Nephron progenitor cell (in vitro differentiated cells): ENCODE results near the gene TINAGL1.

ENCODE experiments used
- DNase-seq: peaks from one replicate; pipeline ENCODE4 v3.0.0; 2021
- H3K27ac Mint-ChIP-seq: 2 replicates; pipeline ENCODE4 v1.8.0; 2021; ENCODE audit warnings: mild to moderate bottlenecking, moderate library complexity, mixed read lengths
- H3K27me3 Mint-ChIP-seq: 2 replicates; pipeline ENCODE4 v1.8.0; 2021; ENCODE audit warnings: mild to moderate bottlenecking, low read depth, mixed read lengths; ENCODE audit not compliant: poor library complexity
- H3K36me3 Mint-ChIP-seq: 2 replicates; pipeline ENCODE4 v1.8.0; 2021; ENCODE audit warnings: low read depth, mixed read lengths
- H3K4me1 Mint-ChIP-seq: 2 replicates; pipeline ENCODE4 v1.8.0; 2021; ENCODE audit warnings: mixed read lengths
- H3K4me3 Mint-ChIP-seq: 2 replicates; pipeline ENCODE4 v1.8.0; 2021; ENCODE audit warnings: mild to moderate bottlenecking, moderate library complexity, mixed read lengths
- H3K9me3 Mint-ChIP-seq: 2 replicates; pipeline ENCODE4 v1.8.0; 2021; ENCODE audit warnings: mild to moderate bottlenecking, moderate library complexity, mixed read lengths
- TF ChIP-seq, protein P1 (sequence below): fragments of 200-600 bp; sonication (generic); IDR thresholded peaks from 2 replicates; pipeline ENCODE4 v1.5.0; 2021; ENCODE audit warnings: antibody characterized with exemption

Gene TINAGL1

DNA sequence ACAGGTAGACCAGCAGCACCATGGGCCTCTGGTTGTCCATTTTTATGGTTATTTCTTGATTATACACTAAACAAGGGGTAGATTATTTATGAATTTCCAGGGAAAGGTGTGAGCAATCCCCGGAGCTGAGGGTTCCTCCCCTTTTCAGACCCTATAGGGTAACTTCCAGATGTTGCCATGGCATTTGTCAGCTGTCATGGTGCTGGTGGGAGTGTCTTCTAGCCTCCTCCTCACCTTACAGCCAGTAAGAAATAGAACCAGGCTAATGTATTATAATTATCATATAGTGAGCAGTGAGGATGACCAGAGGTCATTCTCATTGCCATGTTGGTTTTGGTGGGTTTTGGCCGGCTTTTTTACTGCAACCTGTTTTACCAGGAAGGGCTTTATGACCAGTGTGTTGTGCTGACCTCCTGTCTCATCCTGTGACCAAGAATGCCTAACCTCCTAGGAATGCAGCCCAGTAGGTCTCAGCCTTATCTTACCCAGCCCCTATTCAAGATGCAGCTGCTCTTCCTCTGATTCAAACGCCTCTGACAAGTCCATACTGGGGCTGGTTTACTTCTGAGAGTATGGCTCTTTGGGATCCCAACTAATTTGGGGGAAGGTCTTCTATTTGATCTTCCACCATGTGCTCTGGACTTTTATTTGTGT is 13.5 kb upstream of the TINAGL1 start:
- Mint-ChIP-seq H3K27ac (no peak overlapping the region), H3K4me1 (peaks cover 12% of the 10 kb centered on the region), H3K36me3 (peaks cover 5% of the 10 kb centered on the region), H3K27me3 (peaks cover 25% of the 10 kb centered on the region), H3K9me3 (peaks cover 25% of the 10 kb centered on the region), H3K4me3 (no peak overlapping the region)
- TF ChIP-seq, protein P1, sequence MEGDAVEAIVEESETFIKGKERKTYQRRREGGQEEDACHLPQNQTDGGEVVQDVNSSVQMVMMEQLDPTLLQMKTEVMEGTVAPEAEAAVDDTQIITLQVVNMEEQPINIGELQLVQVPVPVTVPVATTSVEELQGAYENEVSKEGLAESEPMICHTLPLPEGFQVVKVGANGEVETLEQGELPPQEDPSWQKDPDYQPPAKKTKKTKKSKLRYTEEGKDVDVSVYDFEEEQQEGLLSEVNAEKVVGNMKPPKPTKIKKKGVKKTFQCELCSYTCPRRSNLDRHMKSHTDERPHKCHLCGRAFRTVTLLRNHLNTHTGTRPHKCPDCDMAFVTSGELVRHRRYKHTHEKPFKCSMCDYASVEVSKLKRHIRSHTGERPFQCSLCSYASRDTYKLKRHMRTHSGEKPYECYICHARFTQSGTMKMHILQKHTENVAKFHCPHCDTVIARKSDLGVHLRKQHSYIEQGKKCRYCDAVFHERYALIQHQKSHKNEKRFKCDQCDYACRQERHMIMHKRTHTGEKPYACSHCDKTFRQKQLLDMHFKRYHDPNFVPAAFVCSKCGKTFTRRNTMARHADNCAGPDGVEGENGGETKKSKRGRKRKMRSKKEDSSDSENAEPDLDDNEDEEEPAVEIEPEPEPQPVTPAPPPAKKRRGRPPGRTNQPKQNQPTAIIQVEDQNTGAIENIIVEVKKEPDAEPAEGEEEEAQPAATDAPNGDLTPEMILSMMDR = no peak
- DNase-seq = no peak

DNA sequence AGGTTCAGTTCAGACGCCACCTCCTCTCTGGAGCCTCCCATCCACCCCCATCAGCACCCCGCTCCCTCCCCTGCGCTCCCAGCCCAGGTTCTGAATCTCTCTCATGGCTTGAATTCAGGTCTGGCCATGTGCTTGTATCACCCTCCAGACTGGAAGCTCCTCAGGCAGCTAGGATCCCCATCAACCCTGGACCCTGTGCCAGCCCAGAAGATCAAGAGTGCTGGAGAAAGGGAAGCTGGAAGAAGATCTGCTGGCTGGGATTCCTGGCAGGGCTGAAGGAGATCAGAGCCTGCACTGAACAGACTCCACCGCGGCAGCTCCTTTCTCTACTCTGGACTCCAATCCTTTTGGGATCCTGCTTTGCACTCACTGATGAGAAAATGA is 11.7 kb upstream of the TINAGL1 start:
- Mint-ChIP-seq H3K4me3 (no peak overlapping the region), H3K27me3 (peaks cover 25% of the 10 kb centered on the region), H3K36me3 (no peaks in the 10 kb centered on the region), H3K9me3 (peaks cover 14% of the 10 kb centered on the region), H3K27ac (no peak overlapping the region), H3K4me1 (peaks cover 23% of the 10 kb centered on the region)
- DNase-seq = no peak
- TF ChIP-seq, protein P1 = no peak

DNA sequence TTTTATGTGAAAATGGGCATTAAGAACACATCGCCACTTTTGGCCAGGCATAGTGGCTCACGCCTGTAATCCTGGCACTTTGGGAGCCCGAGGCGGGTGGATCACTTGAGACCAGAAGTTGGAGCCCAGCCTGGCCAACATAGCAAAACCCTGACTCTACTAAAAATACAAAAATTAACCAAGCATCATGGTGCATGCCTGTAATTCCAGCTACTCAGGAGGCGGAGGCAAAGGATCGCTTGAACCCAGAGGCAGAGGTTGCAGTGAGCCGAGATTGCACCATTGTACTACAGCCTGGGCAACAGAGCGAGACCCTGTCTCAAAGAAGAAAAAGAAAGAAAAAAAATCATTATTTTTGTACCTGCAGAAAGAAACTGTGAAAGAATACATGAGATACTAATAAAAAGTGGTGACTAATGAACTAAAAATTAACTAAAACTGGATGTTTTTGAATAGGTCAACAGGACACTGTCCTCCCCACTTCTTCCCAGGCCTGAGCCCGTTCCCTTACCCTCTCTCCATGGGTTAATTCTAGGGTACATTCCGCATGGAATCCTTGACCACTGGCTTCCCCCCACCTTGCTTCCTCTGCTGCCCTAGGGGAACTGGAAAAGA is 8.3 kb upstream of the TINAGL1 start:
- TF ChIP-seq, protein P1 = no peak
- H3K4me1 Mint-ChIP-seq = peaks cover 17% of the 10 kb centered on the region

DNA sequence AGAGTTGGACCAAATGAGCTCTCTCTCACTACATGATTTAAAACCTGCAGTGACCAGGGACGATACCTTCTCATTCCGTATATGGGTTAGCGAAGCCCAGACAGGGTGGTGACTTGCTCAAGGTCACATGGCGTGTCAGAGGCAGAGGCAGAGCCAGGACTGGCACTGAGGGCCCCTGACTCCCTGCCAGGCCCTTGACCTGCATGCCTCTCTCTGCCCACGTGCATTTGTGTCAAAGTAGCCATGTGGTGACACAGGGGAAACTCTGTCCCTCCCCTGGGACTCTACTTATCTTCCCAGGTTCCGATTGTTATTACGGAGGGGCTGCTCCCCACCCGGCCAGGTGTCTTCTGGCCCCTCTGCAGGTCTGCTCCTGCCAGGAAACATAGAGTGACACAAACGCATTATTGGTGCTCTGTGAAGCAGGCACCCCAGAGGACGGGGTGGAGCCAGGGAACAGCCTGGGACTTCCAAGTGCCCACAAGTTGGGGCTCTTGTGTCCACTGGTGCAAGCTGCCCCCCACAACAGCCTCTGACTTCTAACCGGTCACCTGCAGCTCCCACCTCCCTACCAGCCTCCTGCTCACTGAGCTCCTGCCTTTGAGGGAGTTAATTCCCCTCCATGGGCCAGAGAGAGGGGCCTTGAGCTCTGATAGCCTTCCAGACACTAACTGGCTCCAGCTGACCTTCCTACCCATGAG is 7.3 kb upstream of the TINAGL1 start:
- no peaks in the 10 kb centered on the region for H3K9me3 Mint-ChIP-seq
- H3K4me3 Mint-ChIP-seq = no peak overlapping the region
- peaks cover 16% of the 10 kb centered on the region for H3K4me1 Mint-ChIP-seq
- H3K27me3 Mint-ChIP-seq = peaks cover 43% of the 10 kb centered on the region
- no peak overlapping the region for H3K27ac Mint-ChIP-seq
- TF ChIP-seq, protein P1 = no peak
- H3K36me3 Mint-ChIP-seq = no peaks in the 10 kb centered on the region
- no peak for DNase-seq

More for the DNA sequence above, 8.3 kb upstream of the TINAGL1 start:
- Mint-ChIP-seq H3K4me3 (no peak overlapping the region), H3K36me3 (no peaks in the 10 kb centered on the region), H3K27ac (no peak overlapping the region), H3K9me3 (no peaks in the 10 kb centered on the region), H3K27me3 (peaks cover 35% of the 10 kb centered on the region)
- DNase-seq = no peak

DNA sequence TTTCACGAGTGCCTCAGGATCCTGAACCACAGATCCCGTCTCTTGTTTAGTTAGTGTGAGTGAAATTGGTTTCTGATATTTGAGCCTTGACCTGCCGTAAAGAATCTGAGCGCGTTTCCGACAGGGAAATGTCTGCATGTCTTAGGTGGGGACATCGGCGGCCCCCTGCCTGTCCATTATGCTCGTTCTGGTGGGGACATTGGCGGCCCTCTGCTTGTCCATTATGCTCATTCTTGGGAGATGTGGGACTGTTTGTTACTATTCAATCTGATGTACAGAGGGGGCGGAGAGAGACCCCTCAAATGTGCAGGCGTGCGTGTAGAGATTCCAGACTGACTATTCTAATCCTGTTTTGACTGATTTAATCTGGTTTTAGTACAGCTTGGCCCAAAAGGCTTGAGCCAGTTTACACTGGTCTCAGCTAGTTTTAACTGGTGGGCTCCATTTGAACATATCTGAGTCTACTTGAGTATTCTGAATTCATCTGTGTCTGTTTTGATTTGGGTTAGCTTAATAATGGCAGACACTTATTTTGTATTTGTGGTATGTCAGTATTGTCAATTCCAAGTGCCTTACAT is 6.6 kb upstream of the TINAGL1 start:
- TF ChIP-seq, protein P1 = no peak
- Mint-ChIP-seq H3K9me3 (no peaks in the 10 kb centered on the region), H3K27me3 (peaks cover 44% of the 10 kb centered on the region), H3K4me3 (no peak overlapping the region), H3K27ac (no peak overlapping the region), H3K4me1 (peaks cover 22% of the 10 kb centered on the region), H3K36me3 (no peaks in the 10 kb centered on the region)
- no peak for DNase-seq
